T-helper 2 cell treated with Interferon-gamma antibody and Interleukin-4, amounts not matched to agents 5 μg/mL and 100 μg/mL, for 36 hours (primary cell): Measurements from ENCODE around the gene PROM2.
"Not testable (repeated sequence)": the region's sequence is repeated elsewhere in the genome, so short reads cannot be mapped to it uniquely, and the experiment has no call there.

Experiments
- DNase-seq: peaks from one replicate; pipeline ENCODE4 v3.0.0; 2021; ENCODE audit warnings: low spot score
- H3K27ac Mint-ChIP-seq: one replicate; pipeline ENCODE4 v1.8.0; 2021; ENCODE audit warnings: mild to moderate bottlenecking, mixed read lengths
- H3K27me3 Mint-ChIP-seq: one replicate; pipeline ENCODE4 v1.8.0; 2021; ENCODE audit warnings: low read depth, mixed read lengths
- H3K36me3 Mint-ChIP-seq: one replicate; pipeline ENCODE4 v1.8.0; 2021; ENCODE audit warnings: low read depth, mixed read lengths
- H3K4me1 Mint-ChIP-seq: one replicate; pipeline ENCODE4 v1.8.0; 2021; ENCODE audit warnings: low read depth, mixed read lengths
- H3K4me3 Mint-ChIP-seq: one replicate; pipeline ENCODE4 v1.8.0; 2022; ENCODE audit warnings: mild to moderate bottlenecking, moderate library complexity, mixed read lengths
- H3K9me3 Mint-ChIP-seq: one replicate; pipeline ENCODE4 v1.8.0; 2021; ENCODE audit warnings: mixed read lengths

PROM2 gene, protein sequence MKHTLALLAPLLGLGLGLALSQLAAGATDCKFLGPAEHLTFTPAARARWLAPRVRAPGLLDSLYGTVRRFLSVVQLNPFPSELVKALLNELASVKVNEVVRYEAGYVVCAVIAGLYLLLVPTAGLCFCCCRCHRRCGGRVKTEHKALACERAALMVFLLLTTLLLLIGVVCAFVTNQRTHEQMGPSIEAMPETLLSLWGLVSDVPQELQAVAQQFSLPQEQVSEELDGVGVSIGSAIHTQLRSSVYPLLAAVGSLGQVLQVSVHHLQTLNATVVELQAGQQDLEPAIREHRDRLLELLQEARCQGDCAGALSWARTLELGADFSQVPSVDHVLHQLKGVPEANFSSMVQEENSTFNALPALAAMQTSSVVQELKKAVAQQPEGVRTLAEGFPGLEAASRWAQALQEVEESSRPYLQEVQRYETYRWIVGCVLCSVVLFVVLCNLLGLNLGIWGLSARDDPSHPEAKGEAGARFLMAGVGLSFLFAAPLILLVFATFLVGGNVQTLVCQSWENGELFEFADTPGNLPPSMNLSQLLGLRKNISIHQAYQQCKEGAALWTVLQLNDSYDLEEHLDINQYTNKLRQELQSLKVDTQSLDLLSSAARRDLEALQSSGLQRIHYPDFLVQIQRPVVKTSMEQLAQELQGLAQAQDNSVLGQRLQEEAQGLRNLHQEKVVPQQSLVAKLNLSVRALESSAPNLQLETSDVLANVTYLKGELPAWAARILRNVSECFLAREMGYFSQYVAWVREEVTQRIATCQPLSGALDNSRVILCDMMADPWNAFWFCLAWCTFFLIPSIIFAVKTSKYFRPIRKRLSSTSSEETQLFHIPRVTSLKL

GRCh38 chr2:95274291-95275150, at the start of gene PROM2:
TSS of gene PROM2 (plus strand) at chr2:95274449. CDS start at chr2:95274586, 137 bp downstream.
- no peak within 1 kb of the TSS for H3K4me3 Mint-ChIP-seq
- H3K27ac Mint-ChIP-seq: no peak within 1 kb of the TSS
- no peaks in the 10 kb centered on the region for H3K27me3 Mint-ChIP-seq
- no peaks in the 10 kb centered on the region for H3K4me1 Mint-ChIP-seq
- H3K9me3 Mint-ChIP-seq: no peaks in the 10 kb centered on the region
- no peaks in the 10 kb centered on the region for H3K36me3 Mint-ChIP-seq
- DNase-seq: no peak

DNA sequence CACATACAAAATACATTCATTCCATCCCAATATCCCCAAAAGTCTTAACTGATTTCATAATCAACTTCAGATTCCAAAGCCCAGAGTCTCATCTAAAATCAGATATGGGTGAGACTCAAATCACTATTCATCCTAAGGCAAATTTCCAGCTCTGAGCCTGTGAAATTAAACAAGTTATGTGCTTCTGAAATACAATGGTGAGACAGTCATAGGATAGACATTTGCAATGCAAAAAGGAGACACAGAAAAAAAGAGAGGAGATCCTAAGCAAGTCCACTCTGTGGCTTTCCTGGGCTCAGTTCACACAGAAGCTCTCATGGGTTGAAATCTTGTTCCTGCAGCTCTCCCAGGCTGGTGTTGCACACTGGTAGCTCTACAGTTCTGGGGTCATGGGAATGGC, 48.6 kb upstream of the PROM2 start:
- Mint-ChIP-seq H3K4me3 (no peak overlapping the region), H3K4me1 (no peaks in the 10 kb centered on the region), H3K27me3 (no peaks in the 10 kb centered on the region), H3K27ac (no peak overlapping the region), H3K36me3 (peaks cover 4% of the 10 kb centered on the region), H3K9me3 (peaks cover 43% of the 10 kb centered on the region)
- DNase-seq: no peak

GRCh38 chr2:95231723-95232122, 42.5 kb upstream of the PROM2 start:
- H3K4me1 Mint-ChIP-seq: no peaks in the 10 kb centered on the region
- H3K27me3 Mint-ChIP-seq: no peaks in the 10 kb centered on the region
- no peak for DNase-seq
- H3K4me3 Mint-ChIP-seq: no peak overlapping the region
- no peak overlapping the region for H3K27ac Mint-ChIP-seq
- peaks cover 32% of the 10 kb centered on the region for H3K9me3 Mint-ChIP-seq
- no peaks in the 10 kb centered on the region for H3K36me3 Mint-ChIP-seq

- H3K4me3 Mint-ChIP-seq: no peak overlapping the region
- no peaks in the 10 kb centered on the region for H3K27me3 Mint-ChIP-seq
- H3K4me1 Mint-ChIP-seq: no peaks in the 10 kb centered on the region
- H3K9me3 Mint-ChIP-seq: peaks cover 30% of the 10 kb centered on the region
- no peaks in the 10 kb centered on the region for H3K36me3 Mint-ChIP-seq
- DNase-seq: no peak
- no peak overlapping the region for H3K27ac Mint-ChIP-seq
Measured at GRCh38 chr2:95232232-95232631, 42.0 kb upstream of the PROM2 start.

GRCh38 chr2:95234286-95234785, 39.9 kb upstream of the PROM2 start:
- H3K36me3 Mint-ChIP-seq: no peaks in the 10 kb centered on the region

GRCh38 chr2:95234816-95235215, 39.4 kb upstream of the PROM2 start:
- Mint-ChIP-seq H3K4me1 (no peaks in the 10 kb centered on the region), H3K36me3 (no peaks in the 10 kb centered on the region), H3K27ac (no peak overlapping the region), H3K4me3 (no peak overlapping the region), H3K27me3 (no peaks in the 10 kb centered on the region), H3K9me3 (peaks cover 34% of the 10 kb centered on the region)
- DNase-seq: no peak

More at GRCh38 chr2:95234286-95234785, 39.9 kb upstream of the PROM2 start:
- no peaks in the 10 kb centered on the region for H3K27me3 Mint-ChIP-seq
- H3K9me3 Mint-ChIP-seq: peaks cover 33% of the 10 kb centered on the region
- no peak for DNase-seq
- H3K4me1 Mint-ChIP-seq: no peaks in the 10 kb centered on the region
- H3K27ac Mint-ChIP-seq: no peak overlapping the region
- no peak overlapping the region for H3K4me3 Mint-ChIP-seq

GRCh38 chr2:95238131-95238530, 36.1 kb upstream of the PROM2 start:
- Mint-ChIP-seq H3K4me3 (no peak overlapping the region), H3K27ac (no peak overlapping the region), H3K9me3 (peaks cover 55% of the 10 kb centered on the region), H3K27me3 (no peaks in the 10 kb centered on the region), H3K36me3 (no peaks in the 10 kb centered on the region), H3K4me1 (no peaks in the 10 kb centered on the region)
- no peak for DNase-seq

- Mint-ChIP-seq H3K27me3 (no peaks in the 10 kb centered on the region), H3K4me3 (no peak overlapping the region), H3K36me3 (peaks cover 2% of the 10 kb centered on the region), H3K9me3 (peaks cover 50% of the 10 kb centered on the region), H3K4me1 (no peaks in the 10 kb centered on the region), H3K27ac (no peak overlapping the region)
- DNase-seq: no peak
Measured at GRCh38 chr2:95240091-95240490, 34.2 kb upstream of the PROM2 start.

DNA sequence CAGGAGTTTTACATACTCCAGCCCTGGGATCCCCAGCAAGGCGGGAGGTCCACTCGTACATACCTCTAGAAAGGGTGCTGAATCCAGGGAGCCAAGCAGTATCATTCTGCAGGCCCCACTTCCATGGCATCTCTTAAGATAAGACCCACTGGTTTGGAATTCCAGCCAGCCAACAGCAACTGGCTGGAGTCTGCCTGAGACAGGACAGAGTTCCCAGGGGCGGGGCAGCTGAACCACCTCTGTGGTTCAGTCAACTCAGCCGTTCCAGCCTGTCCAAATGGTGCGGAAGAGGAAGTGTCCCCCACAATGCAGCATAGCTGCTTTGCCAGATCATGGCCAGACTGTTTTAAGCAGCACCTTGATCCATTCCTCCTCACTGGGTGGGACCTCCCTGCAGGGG, 33.7 kb upstream of the PROM2 start:
- H3K27me3 Mint-ChIP-seq: no peaks in the 10 kb centered on the region
- no peak for DNase-seq
- H3K4me1 Mint-ChIP-seq: no peaks in the 10 kb centered on the region
- H3K36me3 Mint-ChIP-seq: peaks cover 2% of the 10 kb centered on the region
- peaks cover 50% of the 10 kb centered on the region for H3K9me3 Mint-ChIP-seq
- no peak overlapping the region for H3K27ac Mint-ChIP-seq
- no peak overlapping the region for H3K4me3 Mint-ChIP-seq

DNA sequence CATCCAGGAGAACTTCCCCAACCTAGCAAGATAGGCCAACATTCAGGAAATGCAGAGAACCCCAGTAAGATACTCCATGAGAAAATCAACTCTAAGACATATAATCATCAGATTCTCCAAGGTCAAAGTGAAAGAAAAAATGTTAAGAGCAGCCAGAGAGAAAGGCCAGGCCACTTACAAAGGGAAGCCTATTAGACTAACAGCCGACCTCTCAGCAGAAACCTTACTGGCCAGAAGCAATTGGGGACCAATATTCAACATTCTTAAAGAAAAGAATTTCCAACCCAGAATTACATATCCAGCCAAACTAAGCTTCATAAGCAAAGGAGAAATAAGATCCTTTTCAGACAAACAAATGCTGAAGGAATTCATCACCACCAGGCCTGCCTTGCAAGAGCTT, 32.2 kb upstream of the PROM2 start:
- not testable (repeated sequence) for H3K4me3 Mint-ChIP-seq, H3K27me3 Mint-ChIP-seq, H3K36me3 Mint-ChIP-seq, H3K4me1 Mint-ChIP-seq, DNase-seq, H3K27ac Mint-ChIP-seq
- H3K9me3 Mint-ChIP-seq: peaks cover 46% of the 10 kb centered on the region

DNA sequence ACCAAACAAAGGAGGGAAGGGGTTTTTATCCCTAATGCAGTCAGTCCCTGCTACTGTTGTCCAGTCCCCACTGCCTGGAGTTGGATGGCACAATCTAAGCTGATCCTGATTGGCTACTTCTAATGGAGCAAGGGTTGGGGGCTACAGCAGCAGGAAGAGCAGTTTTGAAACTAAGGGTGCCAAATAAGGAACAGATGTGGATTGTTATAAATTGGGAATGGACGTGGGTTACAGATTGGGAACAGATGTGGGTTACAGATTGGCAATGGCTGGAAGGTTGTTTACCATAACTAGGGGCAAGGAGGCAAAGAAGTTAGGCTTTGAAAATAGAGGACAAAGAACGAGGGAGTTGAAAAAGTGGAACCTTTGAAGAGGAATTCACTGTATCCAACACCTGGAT, 16.0 kb upstream of the PROM2 start:
- H3K36me3 Mint-ChIP-seq: no peaks in the 10 kb centered on the region

GRCh38 chr2:95260028-95261023, 13.9 kb upstream of the PROM2 start:
- no peaks in the 10 kb centered on the region for H3K36me3 Mint-ChIP-seq
- no peak overlapping the region for H3K4me3 Mint-ChIP-seq
- no peak for DNase-seq
- no peak overlapping the region for H3K27ac Mint-ChIP-seq
- peaks cover 15% of the 10 kb centered on the region for H3K9me3 Mint-ChIP-seq
- H3K4me1 Mint-ChIP-seq: no peaks in the 10 kb centered on the region
- H3K27me3 Mint-ChIP-seq: no peaks in the 10 kb centered on the region

More for the DNA sequence above, 16.0 kb upstream of the PROM2 start:
- no peaks in the 10 kb centered on the region for H3K27me3 Mint-ChIP-seq
- no peak overlapping the region for H3K27ac Mint-ChIP-seq
- DNase-seq: no peak
- H3K4me3 Mint-ChIP-seq: no peak overlapping the region
- no peaks in the 10 kb centered on the region for H3K4me1 Mint-ChIP-seq
- H3K9me3 Mint-ChIP-seq: peaks cover 24% of the 10 kb centered on the region

DNA sequence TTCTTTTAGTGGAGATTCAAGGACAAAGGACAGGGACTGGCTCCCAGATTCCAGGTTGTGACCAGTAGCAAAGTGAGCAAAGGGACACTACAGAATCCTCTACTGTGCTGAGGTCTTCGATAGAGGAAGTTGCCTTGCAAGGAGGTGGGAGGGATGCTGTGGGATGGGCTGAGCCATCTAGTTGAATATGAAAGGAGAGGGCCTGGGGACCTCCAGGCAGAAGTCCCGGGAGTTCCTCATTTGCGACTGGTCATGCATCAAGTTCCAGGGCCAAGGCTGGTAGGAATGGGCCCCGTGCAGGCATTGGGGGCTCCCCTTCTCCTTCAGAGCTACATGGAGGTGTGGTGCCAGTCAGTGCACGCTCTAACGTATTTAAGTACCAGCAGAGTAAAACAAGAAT, 12.6 kb upstream of the PROM2 start:
- Mint-ChIP-seq H3K27me3 (no peaks in the 10 kb centered on the region), H3K27ac (no peak overlapping the region)
- no peak for DNase-seq

More for the DNA sequence above, 12.6 kb upstream of the PROM2 start:
- no peak overlapping the region for H3K4me3 Mint-ChIP-seq
- no peaks in the 10 kb centered on the region for H3K36me3 Mint-ChIP-seq
- peaks cover 7% of the 10 kb centered on the region for H3K9me3 Mint-ChIP-seq
- no peaks in the 10 kb centered on the region for H3K4me1 Mint-ChIP-seq
